ENCODE data around the gene LRIG3. TPM values are rescaled to one million over a fixed set of nuclear protein-coding genes. Genes with fewer than 3 reads are reported as not detected.

LRIG3 gene
- total RNA-seq, 4 donors from 2014 or later: 60.3 to 120 (median 78.3) TPM

DNA sequence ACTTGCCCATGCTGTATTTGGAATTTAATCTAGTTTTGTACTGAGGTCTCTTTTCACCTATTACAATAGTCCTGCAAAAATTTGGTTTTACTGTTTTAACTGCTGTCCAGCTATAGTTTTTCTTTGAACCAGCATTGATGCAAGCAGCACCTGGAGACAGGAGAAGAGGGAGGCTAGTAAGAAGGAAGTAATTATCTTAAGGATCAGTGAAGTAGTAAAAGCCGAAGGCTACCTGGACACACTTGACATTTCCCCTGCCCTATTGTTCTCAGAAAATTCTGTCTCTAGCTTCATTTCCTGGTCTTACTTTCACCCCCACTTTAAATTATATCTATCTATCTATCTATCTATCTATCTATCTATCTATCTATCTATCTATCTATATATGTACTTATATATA is 43.5 kb upstream of the LRIG3 start:
- Histone ChIP-seq H3K4me3 (no peak overlapping the region), H3K27me3 (no peaks in the 10 kb centered on the region), H3K27ac (no peak overlapping the region), H3K9me3 (no peaks in the 10 kb centered on the region), H3K4me1 (no peaks in the 10 kb centered on the region), H3K36me3 (no peaks in the 10 kb centered on the region)
- 93% methylated on average over 1 of the region's 1 CpG for WGBS, 2 donors
- DNase-seq (ENCODE audit: low spot score in 2 of 2): no peak
- TF ChIP-seq, protein P1, sequence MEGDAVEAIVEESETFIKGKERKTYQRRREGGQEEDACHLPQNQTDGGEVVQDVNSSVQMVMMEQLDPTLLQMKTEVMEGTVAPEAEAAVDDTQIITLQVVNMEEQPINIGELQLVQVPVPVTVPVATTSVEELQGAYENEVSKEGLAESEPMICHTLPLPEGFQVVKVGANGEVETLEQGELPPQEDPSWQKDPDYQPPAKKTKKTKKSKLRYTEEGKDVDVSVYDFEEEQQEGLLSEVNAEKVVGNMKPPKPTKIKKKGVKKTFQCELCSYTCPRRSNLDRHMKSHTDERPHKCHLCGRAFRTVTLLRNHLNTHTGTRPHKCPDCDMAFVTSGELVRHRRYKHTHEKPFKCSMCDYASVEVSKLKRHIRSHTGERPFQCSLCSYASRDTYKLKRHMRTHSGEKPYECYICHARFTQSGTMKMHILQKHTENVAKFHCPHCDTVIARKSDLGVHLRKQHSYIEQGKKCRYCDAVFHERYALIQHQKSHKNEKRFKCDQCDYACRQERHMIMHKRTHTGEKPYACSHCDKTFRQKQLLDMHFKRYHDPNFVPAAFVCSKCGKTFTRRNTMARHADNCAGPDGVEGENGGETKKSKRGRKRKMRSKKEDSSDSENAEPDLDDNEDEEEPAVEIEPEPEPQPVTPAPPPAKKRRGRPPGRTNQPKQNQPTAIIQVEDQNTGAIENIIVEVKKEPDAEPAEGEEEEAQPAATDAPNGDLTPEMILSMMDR (IDR thresholded peaks at IDR 0.05): no peak
- TF ChIP-seq POLR2A (IDR thresholded peaks at IDR 0.05): no peak
- TF ChIP-seq EP300 (IDR thresholded peaks at IDR 0.05): no peak

DNA sequence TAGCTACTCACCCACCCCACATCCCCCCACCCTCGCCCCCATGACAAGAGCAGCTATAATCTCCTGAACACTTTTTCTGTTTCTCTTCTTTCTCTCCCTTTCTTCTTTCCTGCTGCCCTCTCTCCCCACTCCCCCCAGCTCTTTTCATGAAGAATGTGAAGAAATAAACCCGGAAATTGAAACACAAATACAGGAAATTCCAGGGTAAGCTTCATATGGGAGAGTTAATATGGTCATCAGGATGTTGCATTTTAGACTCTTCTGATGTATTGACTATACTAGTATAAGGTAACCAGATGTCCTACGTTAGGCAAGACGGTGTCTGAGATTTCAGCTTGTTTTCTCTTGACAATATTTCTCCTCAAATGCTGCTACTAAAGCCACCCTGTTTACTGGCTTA is 41.6 kb upstream of the LRIG3 start:
- no peak overlapping the region for H3K4me3 ChIP-seq
- no peaks in the 10 kb centered on the region for H3K9me3 ChIP-seq
- H3K4me1 ChIP-seq: no peaks in the 10 kb centered on the region
- WGBS, 2 donors: 68 to 69% methylated on average over 4 of the region's 4 CpGs
- DNase-seq (ENCODE audit: low spot score in 2 of 2): no peak
- TF ChIP-seq, protein P1 (IDR thresholded peaks at IDR 0.05): no peak
- no peak for TF ChIP-seq EP300 (IDR thresholded peaks at IDR 0.05)
- no peak for TF ChIP-seq POLR2A (IDR thresholded peaks at IDR 0.05)
- H3K36me3 ChIP-seq: no peaks in the 10 kb centered on the region
- no peak overlapping the region for H3K27ac ChIP-seq
- no peaks in the 10 kb centered on the region for H3K27me3 ChIP-seq

DNA sequence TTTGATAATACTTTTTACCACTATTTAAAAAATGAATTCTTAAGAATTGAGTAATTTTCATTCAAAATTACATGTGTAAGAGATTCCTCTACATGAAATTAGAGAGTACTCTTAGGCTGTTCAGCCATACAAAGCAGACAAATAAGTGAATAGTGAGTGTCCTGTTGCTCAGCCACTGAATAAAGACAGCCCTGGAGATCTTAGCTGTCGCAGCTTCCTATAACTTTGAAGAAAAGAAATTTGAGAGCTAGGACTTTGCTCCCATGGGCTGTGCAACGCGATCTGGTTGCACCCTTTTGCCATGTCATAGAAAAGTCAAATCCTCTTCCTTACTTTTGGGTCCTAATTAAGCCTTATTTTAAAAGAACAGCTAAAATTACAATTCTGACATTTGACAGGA is 40.9 kb upstream of the LRIG3 start:
- no peaks in the 10 kb centered on the region for H3K4me1 ChIP-seq
- WGBS, 2 donors: 44 to 47% methylated on average over 3 of the region's 3 CpGs
- H3K27ac ChIP-seq: no peak overlapping the region
- H3K36me3 ChIP-seq: no peaks in the 10 kb centered on the region
- no peaks in the 10 kb centered on the region for H3K27me3 ChIP-seq
- no peaks in the 10 kb centered on the region for H3K9me3 ChIP-seq
- TF ChIP-seq, protein P1 (IDR thresholded peaks at IDR 0.05): no peak
- TF ChIP-seq POLR2A (IDR thresholded peaks at IDR 0.05) (no peak), EP300 (IDR thresholded peaks at IDR 0.05) (no peak)
- H3K4me3 ChIP-seq: no peak overlapping the region
- DNase-seq (ENCODE audit: low spot score in 2 of 2): no peak

DNA sequence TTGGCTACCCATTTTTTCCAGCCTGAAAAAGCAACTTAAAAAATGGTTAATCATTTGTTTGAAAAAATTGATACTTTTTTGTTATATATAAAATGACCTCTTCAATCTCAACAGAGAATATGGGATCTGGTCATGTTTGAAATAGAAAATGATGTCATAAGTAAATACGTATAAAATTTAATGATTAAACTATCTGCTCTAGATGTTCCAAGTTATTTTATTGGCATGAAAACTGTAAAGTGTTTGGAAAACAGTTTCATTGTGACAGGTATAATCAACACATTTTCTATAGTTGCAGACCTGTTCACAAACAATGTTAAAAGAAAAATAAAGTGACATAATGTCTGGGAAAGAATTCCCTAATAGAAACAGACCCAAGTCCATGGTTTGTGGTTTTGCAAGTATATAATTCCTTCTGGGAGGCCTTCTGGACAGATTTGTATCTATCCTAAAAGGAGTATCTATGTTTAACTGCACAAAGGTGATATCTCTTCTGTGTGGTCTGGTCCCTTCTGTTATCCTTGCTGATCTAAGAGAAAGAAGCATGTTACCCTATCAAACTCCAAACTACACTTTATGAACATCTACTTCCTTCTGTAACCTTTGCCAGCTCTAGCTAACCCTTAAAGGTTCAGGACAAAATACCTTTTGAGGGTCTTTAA is 39.5 kb upstream of the LRIG3 start:
- Histone ChIP-seq H3K27ac (no peak overlapping the region), H3K9me3 (no peaks in the 10 kb centered on the region), H3K4me3 (no peak overlapping the region), H3K27me3 (no peaks in the 10 kb centered on the region), H3K4me1 (no peaks in the 10 kb centered on the region), H3K36me3 (no peaks in the 10 kb centered on the region)
- 71 to 80% methylated on average over 1 of the region's 1 CpG for WGBS, 2 donors
- no peak for DNase-seq (ENCODE audit: low spot score in 2 of 2)
- no peak for TF ChIP-seq POLR2A (IDR thresholded peaks at IDR 0.05)
- no peak for TF ChIP-seq EP300 (IDR thresholded peaks at IDR 0.05)
- TF ChIP-seq, protein P1 (IDR thresholded peaks at IDR 0.05): no peak

DNA sequence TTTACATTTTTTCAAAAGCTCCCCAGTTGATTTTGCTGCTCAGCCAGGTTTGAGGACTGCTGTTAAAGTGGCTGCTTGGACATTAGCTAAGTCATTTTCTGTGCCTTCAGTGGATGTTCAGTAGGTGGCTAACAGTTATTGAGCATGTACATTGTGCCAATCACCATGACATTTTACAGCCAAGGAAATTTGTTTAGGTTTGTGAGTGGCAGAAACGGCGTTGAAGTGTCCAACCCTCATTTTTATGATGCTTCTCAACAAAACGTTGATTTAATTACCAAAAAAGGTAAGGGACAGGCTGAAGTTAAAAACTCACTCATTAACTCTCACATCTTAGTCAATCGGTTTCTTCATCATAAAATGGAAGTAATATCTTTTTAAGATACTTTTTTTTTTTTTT is 37.0 kb upstream of the LRIG3 start:
- Histone ChIP-seq H3K36me3 (no peaks in the 10 kb centered on the region), H3K27ac (no peak overlapping the region), H3K27me3 (no peaks in the 10 kb centered on the region), H3K4me3 (no peak overlapping the region), H3K9me3 (no peaks in the 10 kb centered on the region), H3K4me1 (no peaks in the 10 kb centered on the region)
- DNase-seq (ENCODE audit: low spot score in 2 of 2): no peak
- TF ChIP-seq POLR2A (IDR thresholded peaks at IDR 0.05) (no peak), EP300 (IDR thresholded peaks at IDR 0.05) (no peak)
- TF ChIP-seq, protein P1 (IDR thresholded peaks at IDR 0.05): no peak
- WGBS, 2 donors: 61 to 72% methylated on average over 4 of the region's 4 CpGs
